Measurements from ENCODE around the gene DDX1. TPM values are rescaled to one million over a fixed set of nuclear protein-coding genes. Genes with fewer than 3 reads are reported as not detected.

Gene DDX1
- total RNA-seq, 2 donors from 2014 or later, result 27.6 to 35.0 TPM

GRCh38 chr2:15646661-15647060 lies 55.0 kb downstream of the DDX1 start:
- no peaks in the 10 kb centered on the region for H3K9me3 ChIP-seq (ENCODE audit: control insufficient read depth, low read length, poor library complexity, severe bottlenecking)
- Mint-ChIP-seq H3K27ac (no peak overlapping the region), H3K4me1 (no peaks in the 10 kb centered on the region), H3K4me3 (no peak overlapping the region), H3K36me3 (ENCODE audit: low read depth) (no peaks in the 10 kb centered on the region), H3K27me3 (peaks cover 16% of the 10 kb centered on the region)
- ATAC-seq (no peak), DNase-seq (no peak)

GRCh38 chr2:15647622-15648590 lies 56.2 kb downstream of the DDX1 start:
- Mint-ChIP-seq H3K4me1 (no peaks in the 10 kb centered on the region), H3K27me3 (peaks cover 17% of the 10 kb centered on the region), H3K36me3 (ENCODE audit: low read depth) (no peaks in the 10 kb centered on the region), H3K27ac (no peak overlapping the region), H3K4me3 (peak overlapping the region; percentile 1)
- DNase-seq (no peak), ATAC-seq (no peak)
- no peaks in the 10 kb centered on the region for H3K9me3 ChIP-seq (ENCODE audit: control insufficient read depth, low read length, poor library complexity, severe bottlenecking)

GRCh38 chr2:15648593-15649525 lies 57.2 kb downstream of the DDX1 start:
- Mint-ChIP-seq H3K4me1 (no peaks in the 10 kb centered on the region), H3K27me3 (peaks cover 23% of the 10 kb centered on the region), H3K4me3 (peak overlapping the region; percentile 1), H3K36me3 (ENCODE audit: low read depth) (no peaks in the 10 kb centered on the region), H3K27ac (no peak overlapping the region)
- DNase-seq, result no peak
- no peak for ATAC-seq
- H3K9me3 ChIP-seq (ENCODE audit: control insufficient read depth, low read length, poor library complexity, severe bottlenecking), result no peaks in the 10 kb centered on the region

GRCh38 chr2:15649561-15650255 lies 58.0 kb downstream of the DDX1 start:
- Mint-ChIP-seq H3K4me1 (peaks cover 4% of the 10 kb centered on the region), H3K27me3 (peaks cover 26% of the 10 kb centered on the region), H3K27ac (no peak overlapping the region), H3K4me3 (no peak overlapping the region), H3K36me3 (ENCODE audit: low read depth) (no peaks in the 10 kb centered on the region)
- H3K9me3 ChIP-seq (ENCODE audit: control insufficient read depth, low read length, poor library complexity, severe bottlenecking), result no peaks in the 10 kb centered on the region
- DNase-seq (no peak), ATAC-seq (no peak)

- H3K36me3 Mint-ChIP-seq (ENCODE audit: low read depth), result peaks cover 3% of the 10 kb centered on the region
- H3K9me3 ChIP-seq (ENCODE audit: control insufficient read depth, low read length, poor library complexity, severe bottlenecking), result no peaks in the 10 kb centered on the region
- no peak overlapping the region for H3K27ac Mint-ChIP-seq
- ATAC-seq (no peak), DNase-seq (no peak)
- H3K27me3 Mint-ChIP-seq, result peaks cover 36% of the 10 kb centered on the region
- H3K4me1 Mint-ChIP-seq, result peaks cover 8% of the 10 kb centered on the region
- no peak overlapping the region for H3K4me3 Mint-ChIP-seq
Observed at GRCh38 chr2:15650616-15651366, 59.1 kb downstream of the DDX1 start.

GRCh38 chr2:15651367-15651727 lies 59.7 kb downstream of the DDX1 start:
- Mint-ChIP-seq H3K36me3 (ENCODE audit: low read depth) (peaks cover 3% of the 10 kb centered on the region), H3K4me3 (no peak overlapping the region), H3K27me3 (peaks cover 34% of the 10 kb centered on the region), H3K4me1 (peaks cover 8% of the 10 kb centered on the region), H3K27ac (no peak overlapping the region)
- H3K9me3 ChIP-seq (ENCODE audit: control insufficient read depth, low read length, poor library complexity, severe bottlenecking), result no peaks in the 10 kb centered on the region
- ATAC-seq (no peak), DNase-seq (no peak)

GRCh38 chr2:15652252-15652651 lies 60.6 kb downstream of the DDX1 start:
- DNase-seq (no peak), ATAC-seq (no peak)
- peaks cover 8% of the 10 kb centered on the region for H3K4me1 Mint-ChIP-seq
- H3K4me3 Mint-ChIP-seq, result no peak overlapping the region
- no peak overlapping the region for H3K27ac Mint-ChIP-seq
- H3K9me3 ChIP-seq (ENCODE audit: control insufficient read depth, low read length, poor library complexity, severe bottlenecking), result no peaks in the 10 kb centered on the region
- peaks cover 3% of the 10 kb centered on the region for H3K36me3 Mint-ChIP-seq (ENCODE audit: low read depth)
- H3K27me3 Mint-ChIP-seq, result peaks cover 31% of the 10 kb centered on the region

GRCh38 chr2:15652801-15653200 lies 61.1 kb downstream of the DDX1 start:
- H3K4me1 Mint-ChIP-seq, result peaks cover 8% of the 10 kb centered on the region
- H3K36me3 Mint-ChIP-seq (ENCODE audit: low read depth), result peaks cover 3% of the 10 kb centered on the region
- no peak overlapping the region for H3K4me3 Mint-ChIP-seq
- ATAC-seq, result no peak
- H3K9me3 ChIP-seq (ENCODE audit: control insufficient read depth, low read length, poor library complexity, severe bottlenecking), result no peaks in the 10 kb centered on the region
- no peak overlapping the region for H3K27ac Mint-ChIP-seq
- no peak for DNase-seq
- peaks cover 31% of the 10 kb centered on the region for H3K27me3 Mint-ChIP-seq

GRCh38 chr2:15653806-15654726 lies 62.4 kb downstream of the DDX1 start:
- ATAC-seq, result no peak
- peaks cover 4% of the 10 kb centered on the region for H3K36me3 Mint-ChIP-seq (ENCODE audit: low read depth)
- H3K4me1 Mint-ChIP-seq, result peaks cover 8% of the 10 kb centered on the region
- no peaks in the 10 kb centered on the region for H3K9me3 ChIP-seq (ENCODE audit: control insufficient read depth, low read length, poor library complexity, severe bottlenecking)
- H3K4me3 Mint-ChIP-seq, result no peak overlapping the region
- H3K27ac Mint-ChIP-seq, result no peak overlapping the region
- no peak for DNase-seq
- H3K27me3 Mint-ChIP-seq, result peaks cover 31% of the 10 kb centered on the region

- H3K4me1 Mint-ChIP-seq, result peaks cover 8% of the 10 kb centered on the region
- H3K36me3 Mint-ChIP-seq (ENCODE audit: low read depth), result peaks cover 5% of the 10 kb centered on the region
- H3K9me3 ChIP-seq (ENCODE audit: control insufficient read depth, low read length, poor library complexity, severe bottlenecking), result no peaks in the 10 kb centered on the region
- H3K27me3 Mint-ChIP-seq, result peaks cover 31% of the 10 kb centered on the region
- DNase-seq (no peak), ATAC-seq (no peak)
- H3K27ac Mint-ChIP-seq, result no peak overlapping the region
- no peak overlapping the region for H3K4me3 Mint-ChIP-seq
Observed at GRCh38 chr2:15654727-15655073, 63.0 kb downstream of the DDX1 start.

GRCh38 chr2:15655123-15655887 lies 63.6 kb downstream of the DDX1 start:
- no peak for ATAC-seq
- DNase-seq, result no peak
- peaks cover 31% of the 10 kb centered on the region for H3K27me3 Mint-ChIP-seq

More at GRCh38 chr2:15655123-15655887, 63.6 kb downstream of the DDX1 start:
- H3K4me3 Mint-ChIP-seq, result no peak overlapping the region
- H3K9me3 ChIP-seq (ENCODE audit: control insufficient read depth, low read length, poor library complexity, severe bottlenecking), result no peaks in the 10 kb centered on the region
- peaks cover 8% of the 10 kb centered on the region for H3K4me1 Mint-ChIP-seq
- H3K27ac Mint-ChIP-seq, result no peak overlapping the region
- peaks cover 5% of the 10 kb centered on the region for H3K36me3 Mint-ChIP-seq (ENCODE audit: low read depth)

Measured in T-helper 17 cell (primary cell).